ENCODE results near the gene C6orf89. TPM values are rescaled to one million over a fixed set of nuclear protein-coding genes. Genes with fewer than 3 reads are reported as not detected.
A peak's percentile ranks its signal among the peaks of the same experiment; 100 is the strongest.

The C6orf89 gene
- total and polyA plus RNA-seq, 2 donors (not counting 1 experiment from before 2014, with no cell fraction given): 47.1 to 66.7 TPM

DNA sequence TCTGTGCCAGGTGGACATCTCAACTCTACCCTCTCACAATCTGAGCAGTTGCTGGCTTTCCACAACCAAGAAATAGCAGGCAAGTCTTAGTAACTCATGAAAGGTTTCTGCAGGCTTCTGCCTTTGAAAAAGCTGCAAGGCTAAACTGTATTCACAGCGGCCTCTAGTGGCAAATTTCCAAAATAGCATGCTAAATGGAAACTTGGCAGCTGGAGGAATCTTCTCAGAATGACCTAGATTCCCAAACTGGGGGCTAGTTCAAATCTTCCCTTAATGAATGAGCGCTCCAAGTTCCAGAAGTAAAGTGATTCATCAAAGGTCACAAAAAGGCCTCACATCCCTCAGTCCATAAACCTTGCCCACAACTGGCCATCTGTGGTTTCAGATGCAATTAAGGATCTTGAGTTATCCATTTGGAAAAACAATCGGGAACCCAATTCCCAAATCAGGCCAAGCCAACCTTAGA lies 34.6 kb upstream of the C6orf89 start:
- TF ChIP-seq EZH2 (IDR thresholded peaks at IDR 0.05; ENCODE audit: low read length, missing control alignments) (no peak), CTCF (conservative IDR thresholded peaks at IDR 0.05 in 1 of 2, IDR thresholded peaks at IDR 0.05 in 1 of 2; ENCODE audit: low read depth in 1 of 2, low read length in 2 of 2) (peak; percentile 76 to 77)
- Histone ChIP-seq H3K79me2 (ENCODE audit: control insufficient read depth, insufficient read depth, low read length) (no peaks in the 10 kb centered on the region), H3K27me3 (ENCODE audit: control insufficient read depth, insufficient read depth, low read length) (no peaks in the 10 kb centered on the region), H3K27ac (ENCODE audit: insufficient read depth, low read length) (peak overlapping the region; percentile 26), H3K9me3 (ENCODE audit: control insufficient read depth, insufficient read depth, low read depth, low read length) (no peaks in the 10 kb centered on the region), H3K4me1 (ENCODE audit: control insufficient read depth, extremely low read depth, insufficient read depth, low read length) (peaks cover 12% of the 10 kb centered on the region), H4K20me1 (ENCODE audit: control insufficient read depth, extremely low read depth, insufficient read depth, low read length) (no peaks in the 10 kb centered on the region), H3K4me2 (ENCODE audit: extremely low read depth, insufficient read depth, low read length) (no peak overlapping the region), H3K36me3 (ENCODE audit: control insufficient read depth, insufficient read depth, low read length) (peaks cover 2% of the 10 kb centered on the region), H3K9ac (ENCODE audit: insufficient read depth, low read length) (no peak overlapping the region), H3K4me3 (replicated peaks in 1 of 4; ENCODE audit: control extremely low read depth in 1 of 4, insufficient read depth in 1 of 4, low read depth in 3 of 4, low read length in 4 of 4) (no peak overlapping the region), H2AFZ (ENCODE audit: low read length) (no peak overlapping the region)
- peak; percentile 66 to 84 for DNase-seq (ENCODE audit: low read depth in 2 of 2)

DNA sequence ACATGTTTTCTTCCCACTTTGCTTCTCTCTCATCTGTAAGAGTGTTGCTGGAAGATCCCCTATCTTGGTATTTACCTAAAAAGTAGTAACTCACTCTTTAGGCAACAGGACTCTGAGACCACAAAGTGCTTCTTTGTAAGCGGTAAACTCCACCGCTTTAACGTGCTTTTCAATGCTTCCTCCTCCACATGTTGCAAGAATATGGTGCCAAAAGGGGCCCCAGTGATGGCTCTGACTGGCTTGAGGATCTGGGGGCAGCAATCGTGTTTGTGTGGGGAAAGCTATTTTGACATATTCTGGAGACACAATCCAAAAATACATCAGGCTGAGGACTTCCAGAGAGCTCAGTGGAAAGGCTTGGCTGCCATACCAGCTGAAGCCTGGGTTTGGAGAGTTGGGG lies 34.1 kb upstream of the C6orf89 start:
- Histone ChIP-seq H3K9ac (ENCODE audit: insufficient read depth, low read length) (no peak overlapping the region), H3K9me3 (ENCODE audit: control insufficient read depth, insufficient read depth, low read depth, low read length) (no peaks in the 10 kb centered on the region), H3K4me3 (replicated peaks in 1 of 4; ENCODE audit: control extremely low read depth in 1 of 4, insufficient read depth in 1 of 4, low read depth in 3 of 4, low read length in 4 of 4) (no peak overlapping the region), H3K36me3 (ENCODE audit: control insufficient read depth, insufficient read depth, low read length) (peaks cover 2% of the 10 kb centered on the region), H3K4me1 (ENCODE audit: control insufficient read depth, extremely low read depth, insufficient read depth, low read length) (peaks cover 12% of the 10 kb centered on the region), H3K4me2 (ENCODE audit: extremely low read depth, insufficient read depth, low read length) (no peak overlapping the region), H3K27me3 (ENCODE audit: control insufficient read depth, insufficient read depth, low read length) (no peaks in the 10 kb centered on the region), H3K27ac (ENCODE audit: insufficient read depth, low read length) (peak overlapping the region; percentile 26), H4K20me1 (ENCODE audit: control insufficient read depth, extremely low read depth, insufficient read depth, low read length) (no peaks in the 10 kb centered on the region), H2AFZ (ENCODE audit: low read length) (no peak overlapping the region), H3K79me2 (ENCODE audit: control insufficient read depth, insufficient read depth, low read length) (no peaks in the 10 kb centered on the region)
- TF ChIP-seq CTCF (conservative IDR thresholded peaks at IDR 0.05 in 1 of 2, IDR thresholded peaks at IDR 0.05 in 1 of 2; ENCODE audit: low read depth in 1 of 2, low read length in 2 of 2) (no peak), EZH2 (IDR thresholded peaks at IDR 0.05; ENCODE audit: low read length, missing control alignments) (no peak)
- peak in 1 of 2 donors; percentile 21 for DNase-seq (ENCODE audit: low read depth in 2 of 2)

DNA sequence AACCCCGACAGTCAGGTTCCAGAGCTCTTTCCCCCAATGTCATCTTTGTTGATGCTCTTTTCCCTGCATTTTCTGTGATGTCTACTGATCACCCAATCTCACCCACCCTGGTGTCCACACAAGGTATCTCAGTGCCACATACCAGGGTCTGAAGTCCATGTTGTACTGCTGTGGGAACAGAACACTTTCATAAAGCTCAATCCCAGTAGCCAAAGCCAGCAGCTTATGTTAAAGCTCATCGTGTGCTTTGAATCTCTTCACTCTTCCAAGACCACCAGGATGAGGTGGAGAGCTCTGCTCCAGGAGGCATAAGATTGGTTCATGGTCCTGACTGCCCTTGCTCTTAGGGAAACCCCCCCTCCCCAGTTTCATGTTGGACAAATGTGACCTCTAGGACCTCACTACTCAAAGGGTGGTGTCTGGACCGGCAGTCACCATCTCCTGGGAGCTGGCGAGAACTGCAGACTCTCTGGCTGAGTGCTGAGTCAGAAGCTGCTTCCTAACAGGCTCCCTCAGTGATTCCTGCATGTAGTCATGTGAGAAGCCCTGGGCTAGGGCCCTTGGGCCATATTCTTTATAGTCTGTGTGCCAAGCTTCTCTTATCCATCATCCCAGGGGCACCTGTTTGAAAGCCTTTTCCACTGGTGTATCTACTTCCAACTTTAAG lies 33.1 kb upstream of the C6orf89 start:
- H3K4me2 ChIP-seq (ENCODE audit: extremely low read depth, insufficient read depth, low read length): no peak overlapping the region
- H3K79me2 ChIP-seq (ENCODE audit: control insufficient read depth, insufficient read depth, low read length): peaks cover under 1% of the 10 kb centered on the region
- peak; percentile 67 to 68 for DNase-seq (ENCODE audit: low read depth in 2 of 2)
- no peaks in the 10 kb centered on the region for H3K27me3 ChIP-seq (ENCODE audit: control insufficient read depth, insufficient read depth, low read length)
- TF ChIP-seq CTCF (conservative IDR thresholded peaks at IDR 0.05 in 1 of 2, IDR thresholded peaks at IDR 0.05 in 1 of 2; ENCODE audit: low read depth in 1 of 2, low read length in 2 of 2) (no peak), EZH2 (IDR thresholded peaks at IDR 0.05; ENCODE audit: low read length, missing control alignments) (no peak)
- no peak overlapping the region for H2AFZ ChIP-seq (ENCODE audit: low read length)
- H3K36me3 ChIP-seq (ENCODE audit: control insufficient read depth, insufficient read depth, low read length): peaks cover 2% of the 10 kb centered on the region
- H3K27ac ChIP-seq (ENCODE audit: insufficient read depth, low read length): peak overlapping the region; percentile 81
- H3K4me3 ChIP-seq (replicated peaks in 1 of 4; ENCODE audit: control extremely low read depth in 1 of 4, insufficient read depth in 1 of 4, low read depth in 3 of 4, low read length in 4 of 4): no peak overlapping the region
- peaks cover 12% of the 10 kb centered on the region for H3K4me1 ChIP-seq (ENCODE audit: control insufficient read depth, extremely low read depth, insufficient read depth, low read length)
- no peak overlapping the region for H3K9ac ChIP-seq (ENCODE audit: insufficient read depth, low read length)
- no peaks in the 10 kb centered on the region for H3K9me3 ChIP-seq (ENCODE audit: control insufficient read depth, insufficient read depth, low read depth, low read length)
- no peaks in the 10 kb centered on the region for H4K20me1 ChIP-seq (ENCODE audit: control insufficient read depth, extremely low read depth, insufficient read depth, low read length)

All from fibroblast of lung (primary cell).